ENCODE results near the gene SEC23IP.

- TF ChIP-seq CTCF (IDR thresholded peaks at IDR 0.05; ENCODE audit: low read depth, low read length): no peak
- no peak for TF ChIP-seq MYC (IDR thresholded peaks at IDR 0.05; ENCODE audit: low read depth, low read length)
Measured at GRCh38 chr10:119940487-119940886, 48.0 kb downstream of the SEC23IP start.
